DND-41 (cell line): Measurements from ENCODE around the gene CSNK1E.
"Not testable (repeated sequence)": the region's sequence is repeated elsewhere in the genome, so short reads cannot be mapped to it uniquely, and the experiment has no call there.

ENCODE experiments used
- ATAC-seq: fragments of 200-7000 bp; cut with Tn5 transposase; 3 replicates; pipeline ENCODE4 v1.9.1; 2021; ENCODE audit warnings: low read depth; ENCODE audit not compliant: insufficient read depth
- DNase-seq: peaks from one replicate; pipeline ENCODE4 v3.0.0-alpha.2; 2020
- H2AFZ ChIP-seq: 2 replicates; pipeline ENCODE4 v1.6.0; 2012; ENCODE audit warnings: low read depth, low read length
- H3K27ac ChIP-seq: 2 replicates; pipeline ENCODE4 v1.5.1; 2012; ENCODE audit warnings: low read length, inconsistent platforms
- H3K27me3 ChIP-seq: fragments of 200-600 bp; sonication (generic); 2 replicates; pipeline ENCODE4 v1.6.0; 2012; ENCODE audit warnings: low read length, mild to moderate bottlenecking, inconsistent platforms; ENCODE audit not compliant: insufficient read depth, poor library complexity
- H3K36me3 ChIP-seq: 2 replicates; pipeline ENCODE4 v1.5.1; 2012; ENCODE audit warnings: low read length, inconsistent platforms; ENCODE audit not compliant: insufficient read depth
- H3K4me1 ChIP-seq: 2 replicates; pipeline ENCODE4 v1.5.1; 2012; ENCODE audit warnings: mild to moderate bottlenecking, low read length; ENCODE audit not compliant: insufficient read depth
- H3K4me2 ChIP-seq: 2 replicates; pipeline ENCODE4 v1.6.0; 2012; ENCODE audit warnings: mild to moderate bottlenecking, moderate library complexity, low read length, inconsistent platforms; ENCODE audit not compliant: insufficient read depth
- H3K4me3 ChIP-seq, 2 experiments: fragments of 200-600 bp in 1 of 2; shearing (Covaris generic) in 1 of 2; 2 replicates each; pipeline ENCODE4 v1.5.1; 2012 to 2016; ENCODE audit warnings: inconsistent platforms in 2 of 2, low read length in 2 of 2, mild to moderate bottlenecking in 2 of 2, low read depth in 1 of 2, moderate library complexity in 1 of 2
- H3K79me2 ChIP-seq: 2 replicates; pipeline ENCODE4 v1.6.0; 2012; ENCODE audit warnings: low read length, inconsistent platforms; ENCODE audit not compliant: insufficient read depth
- H3K9ac ChIP-seq: 2 replicates; pipeline ENCODE4 v1.6.0; 2012; ENCODE audit warnings: low read depth, mild to moderate bottlenecking, inconsistent platforms, low read length, moderate library complexity
- H3K9me3 ChIP-seq: 2 replicates; pipeline ENCODE4 v1.5.1; 2012; ENCODE audit warnings: low read length, moderate library complexity, mild to moderate bottlenecking, inconsistent platforms; ENCODE audit not compliant: insufficient read depth, severe bottlenecking
- H4K20me1 ChIP-seq: 2 replicates; pipeline ENCODE4 v1.6.0; 2012; ENCODE audit warnings: low read length; ENCODE audit not compliant: insufficient read depth
- EZH2 ChIP-seq: IDR thresholded peaks from 3 replicates; pipeline ENCODE4 v1.6.1; 2012; ENCODE audit warnings: borderline replicate concordance, low read depth, mild to moderate bottlenecking, moderate library complexity, low read length, inconsistent platforms; ENCODE audit not compliant: severe bottlenecking
- TF ChIP-seq, protein P1 (sequence below): IDR thresholded peaks from 2 replicates; pipeline ENCODE4 v1.5.1; 2012; ENCODE audit warnings: borderline replicate concordance, low read length, moderate library complexity, mild to moderate bottlenecking; ENCODE audit not compliant: poor library complexity, severe bottlenecking; ENCODE audit errors: extremely low read depth

The CSNK1E gene

DNA sequence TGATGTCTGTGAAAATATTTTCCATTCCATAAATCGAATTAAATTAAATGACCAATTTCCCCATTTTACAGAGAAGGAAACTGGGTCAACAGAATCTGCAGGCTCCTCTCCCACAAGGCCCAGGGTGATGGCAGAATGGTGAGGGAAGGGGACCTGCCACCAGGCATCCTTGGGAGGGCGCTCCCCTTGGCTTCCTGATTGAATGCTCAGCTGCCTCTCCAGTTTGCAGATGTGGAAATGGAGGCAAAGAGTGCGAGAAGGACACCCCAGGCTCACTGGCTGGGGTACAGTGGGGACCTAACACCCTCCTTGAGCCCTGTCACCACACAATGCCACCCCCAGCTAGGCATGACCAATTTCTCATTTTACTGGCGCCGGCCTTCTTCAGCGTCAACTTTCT, 28.5 kb upstream of the CSNK1E start:
- H3K27ac ChIP-seq: no peak overlapping the region
- no peaks in the 10 kb centered on the region for H3K36me3 ChIP-seq
- H3K9ac ChIP-seq: no peak overlapping the region
- no peak overlapping the region for H3K4me2 ChIP-seq
- H4K20me1 ChIP-seq: 0 out of 2 replicates have a peak, but pooled peaks cover 5% of the 10 kb centered on the region
- no peak overlapping the region for H2AFZ ChIP-seq
- ATAC-seq (no peak), DNase-seq (no peak)
- no peaks in the 10 kb centered on the region for H3K79me2 ChIP-seq
- no peaks in the 10 kb centered on the region for H3K9me3 ChIP-seq
- no peak overlapping the region for H3K4me3 ChIP-seq
- H3K27me3 ChIP-seq: no peaks in the 10 kb centered on the region
- TF ChIP-seq, protein P1, sequence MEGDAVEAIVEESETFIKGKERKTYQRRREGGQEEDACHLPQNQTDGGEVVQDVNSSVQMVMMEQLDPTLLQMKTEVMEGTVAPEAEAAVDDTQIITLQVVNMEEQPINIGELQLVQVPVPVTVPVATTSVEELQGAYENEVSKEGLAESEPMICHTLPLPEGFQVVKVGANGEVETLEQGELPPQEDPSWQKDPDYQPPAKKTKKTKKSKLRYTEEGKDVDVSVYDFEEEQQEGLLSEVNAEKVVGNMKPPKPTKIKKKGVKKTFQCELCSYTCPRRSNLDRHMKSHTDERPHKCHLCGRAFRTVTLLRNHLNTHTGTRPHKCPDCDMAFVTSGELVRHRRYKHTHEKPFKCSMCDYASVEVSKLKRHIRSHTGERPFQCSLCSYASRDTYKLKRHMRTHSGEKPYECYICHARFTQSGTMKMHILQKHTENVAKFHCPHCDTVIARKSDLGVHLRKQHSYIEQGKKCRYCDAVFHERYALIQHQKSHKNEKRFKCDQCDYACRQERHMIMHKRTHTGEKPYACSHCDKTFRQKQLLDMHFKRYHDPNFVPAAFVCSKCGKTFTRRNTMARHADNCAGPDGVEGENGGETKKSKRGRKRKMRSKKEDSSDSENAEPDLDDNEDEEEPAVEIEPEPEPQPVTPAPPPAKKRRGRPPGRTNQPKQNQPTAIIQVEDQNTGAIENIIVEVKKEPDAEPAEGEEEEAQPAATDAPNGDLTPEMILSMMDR: no peak
- no peak for TF ChIP-seq EZH2
- H3K4me1 ChIP-seq: no peaks in the 10 kb centered on the region

DNA sequence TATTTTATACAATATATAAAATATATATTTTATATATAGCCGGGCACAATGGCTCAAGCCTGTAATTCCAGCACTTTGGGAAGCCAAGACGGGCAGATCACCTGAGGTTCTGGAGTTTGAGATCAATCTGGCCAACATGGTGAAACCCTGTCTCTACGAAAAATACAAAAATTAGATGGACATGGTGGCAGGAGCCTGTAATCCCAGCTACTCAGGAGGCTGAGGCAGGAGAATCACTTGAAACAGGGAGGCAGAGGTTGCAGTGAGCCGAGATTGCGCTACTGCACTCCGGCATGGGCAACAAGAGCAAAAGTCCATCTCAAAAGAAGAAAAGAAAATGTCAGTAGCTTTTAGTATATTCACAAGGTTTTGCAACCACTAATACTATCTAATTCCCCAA, 22.7 kb upstream of the CSNK1E start:
- H3K4me2 ChIP-seq, H3K27ac ChIP-seq, H3K4me3 ChIP-seq, H4K20me1 ChIP-seq, H3K79me2 ChIP-seq, DNase-seq, H3K36me3 ChIP-seq, H3K4me1 ChIP-seq, H3K9ac ChIP-seq, ATAC-seq, H2AFZ ChIP-seq, H3K9me3 ChIP-seq: not testable (repeated sequence)
- peaks cover 13% of the 10 kb centered on the region for H3K27me3 ChIP-seq

GRCh38 chr22:38338772-38339379, 21.6 kb upstream of the CSNK1E start:
- Histone ChIP-seq H3K36me3 (no peaks in the 10 kb centered on the region), H3K4me3 (no peak overlapping the region), H2AFZ (no peak overlapping the region), H3K79me2 (no peaks in the 10 kb centered on the region), H3K4me2 (no peak overlapping the region), H4K20me1 (no peaks in the 10 kb centered on the region), H3K9me3 (no peaks in the 10 kb centered on the region), H3K4me1 (peaks cover 4% of the 10 kb centered on the region; the same call in 1 of the 2 replicates), H3K27me3 (peaks cover 18% of the 10 kb centered on the region), H3K27ac (no peak overlapping the region), H3K9ac (no peak overlapping the region)
- ATAC-seq: peak; percentile 53; the same call in 2 of the 3 replicates
- TF ChIP-seq, protein P1: no peak
- TF ChIP-seq EZH2: no peak
- peak; percentile 18 for DNase-seq

- peaks cover 18% of the 10 kb centered on the region for H3K27me3 ChIP-seq
- peaks cover 4% of the 10 kb centered on the region; the same call in 1 of the 2 replicates for H3K4me1 ChIP-seq
- H3K9ac ChIP-seq: no peak overlapping the region
- no peaks in the 10 kb centered on the region for H3K9me3 ChIP-seq
- no peak overlapping the region for H2AFZ ChIP-seq
- no peak for DNase-seq
- H4K20me1 ChIP-seq: no peaks in the 10 kb centered on the region
- no peaks in the 10 kb centered on the region for H3K79me2 ChIP-seq
- TF ChIP-seq, protein P1: no peak
- TF ChIP-seq EZH2: no peak
- no peak for ATAC-seq
- H3K4me3 ChIP-seq: no peak overlapping the region
- no peak overlapping the region for H3K4me2 ChIP-seq
- H3K27ac ChIP-seq: no peak overlapping the region
- no peaks in the 10 kb centered on the region for H3K36me3 ChIP-seq
Measured at GRCh38 chr22:38336699-38337098, 19.5 kb upstream of the CSNK1E start.
